HG03159 (cell line): ENCODE data around the gene NR4A2.

Experiments
- ATAC-seq: cut with Tn5 transposase; IDR thresholded peaks from one replicate; pipeline ENCODE4 v1.9.1; 2021; ENCODE audit warnings: mild to moderate bottlenecking, moderate library complexity; ENCODE audit not compliant: unreplicated experiment

Gene NR4A2

DNA sequence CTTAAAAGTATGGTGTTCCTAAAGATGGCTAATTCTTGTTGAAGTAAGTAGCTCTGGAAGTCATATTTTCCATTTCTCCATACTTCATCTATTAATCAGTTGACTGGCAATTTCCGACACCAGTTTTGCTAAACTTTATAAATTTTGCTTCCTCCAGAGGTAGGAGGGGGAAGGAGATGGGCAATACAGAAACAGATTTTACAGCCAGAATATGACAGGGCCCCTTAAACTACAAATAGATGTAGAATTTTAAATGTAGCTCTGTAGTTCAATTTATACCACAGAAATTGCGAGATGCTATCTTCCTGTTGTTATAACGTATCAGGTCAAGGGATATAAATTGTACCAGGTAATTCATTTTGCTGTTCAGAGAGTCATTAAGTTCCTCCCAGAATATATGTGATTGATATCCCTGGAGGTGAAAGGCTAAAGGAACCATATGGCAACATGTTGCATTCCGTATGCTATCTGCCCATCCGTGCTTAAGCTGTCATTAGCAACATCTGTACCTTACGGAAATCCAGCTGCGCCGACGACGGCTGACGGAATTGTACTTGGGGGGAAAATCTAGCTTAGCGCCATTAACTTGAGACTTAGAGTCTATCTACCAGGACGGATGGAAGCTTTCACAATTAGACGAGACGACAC lies 8.4 kb upstream of the NR4A2 start:
- peak; percentile 13 for ATAC-seq

DNA sequence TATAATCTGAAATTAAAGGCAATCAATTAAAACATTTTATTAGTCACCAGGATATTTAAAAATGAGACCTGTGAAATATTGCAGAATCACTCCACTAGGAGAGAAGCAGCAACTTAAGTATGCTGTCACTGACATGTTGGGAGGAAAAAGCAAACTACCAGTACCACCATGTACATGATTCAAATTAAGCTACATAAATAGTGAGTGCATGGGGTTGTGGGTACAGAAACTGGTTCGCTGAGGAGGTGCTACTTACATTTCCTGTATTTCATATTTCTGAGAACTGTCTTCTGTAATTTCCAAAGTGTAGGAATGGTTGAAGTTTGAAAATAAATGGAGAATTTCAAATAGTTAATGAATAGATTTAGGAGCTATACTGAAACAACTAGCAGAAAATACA lies 7.9 kb upstream of the NR4A2 start:
- no peak for ATAC-seq

DNA sequence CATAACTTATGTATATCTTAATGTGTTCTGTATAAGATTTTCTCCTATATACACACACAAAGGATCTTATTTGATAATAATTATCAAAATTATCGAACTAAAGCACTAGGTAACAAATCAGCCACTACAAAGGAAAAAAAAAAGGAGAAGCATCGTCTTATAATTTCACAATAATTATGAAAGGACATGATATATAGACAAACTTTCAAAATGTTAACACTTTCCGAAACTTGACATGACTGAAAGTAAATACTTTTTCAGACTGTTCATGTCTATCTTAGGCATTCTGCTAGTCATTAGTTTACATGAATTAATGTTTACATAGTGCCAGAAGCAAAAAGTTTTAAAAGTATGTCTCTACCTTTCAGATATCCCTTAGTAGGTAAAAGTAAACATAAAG lies 7.3 kb upstream of the NR4A2 start:
- no peak for ATAC-seq

DNA sequence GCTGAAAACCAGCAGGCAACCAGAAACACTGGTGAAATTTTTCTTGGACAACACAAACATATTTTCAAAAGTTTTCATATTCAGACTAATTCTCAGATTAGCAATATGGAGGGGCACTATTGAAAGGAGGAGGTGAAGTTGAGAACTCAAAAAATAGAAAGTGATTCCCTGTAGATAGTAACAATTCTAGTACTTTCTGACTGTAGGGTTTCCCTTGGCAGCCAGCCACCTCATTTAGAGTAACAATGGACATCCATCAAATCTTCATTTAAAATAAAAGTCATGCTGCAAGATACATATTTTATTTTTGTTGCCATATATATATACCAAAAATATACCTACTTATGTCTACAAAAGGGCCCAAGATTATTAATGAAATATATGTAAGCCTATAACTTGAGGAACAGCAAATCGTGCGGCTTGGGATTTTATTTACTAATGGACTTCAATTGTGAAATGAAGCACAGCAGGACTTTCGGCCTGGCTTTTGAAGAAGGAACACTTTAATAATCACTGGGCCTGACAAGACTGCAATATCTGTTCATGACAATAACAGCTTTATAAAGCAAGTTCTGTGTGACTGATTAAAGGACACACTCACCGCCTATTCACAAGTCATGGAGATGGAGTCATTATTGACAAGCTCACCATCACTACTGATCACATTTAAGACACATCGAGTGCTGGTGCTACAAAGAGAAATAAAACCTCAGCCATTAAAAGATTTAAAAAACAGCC lies 6.8 kb upstream of the NR4A2 start:
- no peak for ATAC-seq

DNA sequence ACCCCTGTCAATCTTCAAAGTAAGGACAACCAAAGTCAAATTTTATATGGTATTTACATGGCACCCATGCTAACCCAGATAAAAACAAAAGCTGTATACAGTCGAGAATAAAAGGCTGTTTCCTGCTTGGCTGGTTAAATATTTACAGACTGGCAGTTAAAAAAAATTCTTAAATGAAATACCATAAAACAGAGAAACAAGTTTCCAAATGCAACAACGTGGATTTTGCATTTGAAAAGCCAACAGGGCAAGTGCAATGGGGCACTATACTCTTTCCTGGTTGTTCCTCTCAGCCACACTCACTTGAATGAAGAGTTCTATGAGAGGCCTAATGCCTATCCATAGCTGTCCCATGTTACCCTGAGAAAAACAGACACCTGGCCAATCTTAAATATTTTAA lies 6.1 kb upstream of the NR4A2 start:
- ATAC-seq = no peak

DNA sequence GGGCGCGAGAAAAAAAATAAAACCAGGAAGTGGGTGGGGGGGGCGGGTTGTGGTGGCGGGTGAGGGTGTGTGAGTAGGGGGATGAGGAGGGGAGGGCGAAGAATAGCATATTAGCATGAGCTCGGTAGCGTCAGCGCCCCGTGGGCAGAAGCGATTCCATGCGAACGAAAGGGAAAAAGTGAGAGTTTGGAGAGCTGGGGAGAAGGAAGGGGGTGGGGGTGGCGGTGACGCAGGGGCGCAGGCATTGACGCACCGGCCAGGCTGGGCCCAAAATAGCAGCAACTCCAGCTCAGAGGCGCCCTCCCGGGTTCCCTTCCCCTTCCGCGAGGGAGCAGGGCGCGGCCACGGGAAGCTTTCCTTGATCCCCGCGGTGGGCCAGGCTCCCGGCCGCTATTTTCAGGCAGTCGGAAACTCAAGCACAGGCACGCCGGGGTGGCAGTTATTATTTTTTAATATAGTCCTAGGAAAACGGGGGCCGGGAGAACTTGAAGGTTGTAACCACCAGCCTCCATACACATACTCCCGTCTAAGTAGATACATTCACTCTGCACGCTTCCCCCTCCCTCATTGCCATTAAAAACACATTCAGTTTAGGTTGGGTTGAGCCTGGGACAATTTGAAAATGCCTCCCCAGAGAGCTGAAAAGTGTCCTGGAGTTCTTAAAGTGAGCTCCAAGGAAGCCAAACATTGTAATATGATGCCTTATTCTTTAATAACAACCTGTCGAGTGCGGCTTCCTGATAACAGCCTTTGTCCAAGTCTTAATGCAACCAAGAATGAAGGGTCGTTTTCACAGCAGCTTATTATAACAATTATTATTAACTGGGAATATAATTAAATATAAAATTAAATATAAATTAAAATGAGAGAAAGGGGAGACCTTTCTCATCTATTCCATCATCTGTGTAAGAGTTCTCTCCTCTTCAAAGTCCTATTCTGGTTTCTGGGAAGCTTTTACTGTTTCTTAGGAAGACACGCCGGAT lies 2.3 kb upstream of the NR4A2 start:
- peak; percentile 10 for ATAC-seq

DNA sequence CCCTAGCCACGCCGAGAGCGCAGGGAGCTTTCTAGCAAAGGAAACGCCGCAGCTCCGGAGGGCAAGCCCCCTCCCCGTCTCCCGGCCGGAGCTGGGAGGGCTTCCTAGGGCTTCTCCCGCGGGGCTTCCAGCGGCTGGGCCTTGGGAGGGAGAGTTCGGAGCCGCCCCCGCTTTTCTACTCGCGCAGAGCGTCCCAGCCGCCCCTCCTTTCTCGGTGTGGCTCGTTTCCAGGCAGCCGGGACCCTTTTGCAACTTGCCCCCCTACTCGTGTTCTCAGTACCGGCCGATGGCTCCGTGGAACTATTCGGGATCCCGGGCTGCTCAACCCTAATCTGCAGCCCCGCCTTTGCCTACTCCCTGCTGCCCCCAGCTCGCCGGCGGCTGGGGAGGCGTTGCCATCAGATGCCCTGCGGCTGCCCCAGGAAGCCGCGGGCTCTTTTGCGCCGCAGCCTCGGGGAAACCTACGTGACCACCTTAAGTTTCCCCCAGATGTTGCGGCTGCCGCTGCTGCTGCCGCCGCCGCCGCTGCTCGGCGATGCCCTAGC lies 1.5 kb upstream of the NR4A2 start:
- peak; percentile 42 for ATAC-seq

DNA sequence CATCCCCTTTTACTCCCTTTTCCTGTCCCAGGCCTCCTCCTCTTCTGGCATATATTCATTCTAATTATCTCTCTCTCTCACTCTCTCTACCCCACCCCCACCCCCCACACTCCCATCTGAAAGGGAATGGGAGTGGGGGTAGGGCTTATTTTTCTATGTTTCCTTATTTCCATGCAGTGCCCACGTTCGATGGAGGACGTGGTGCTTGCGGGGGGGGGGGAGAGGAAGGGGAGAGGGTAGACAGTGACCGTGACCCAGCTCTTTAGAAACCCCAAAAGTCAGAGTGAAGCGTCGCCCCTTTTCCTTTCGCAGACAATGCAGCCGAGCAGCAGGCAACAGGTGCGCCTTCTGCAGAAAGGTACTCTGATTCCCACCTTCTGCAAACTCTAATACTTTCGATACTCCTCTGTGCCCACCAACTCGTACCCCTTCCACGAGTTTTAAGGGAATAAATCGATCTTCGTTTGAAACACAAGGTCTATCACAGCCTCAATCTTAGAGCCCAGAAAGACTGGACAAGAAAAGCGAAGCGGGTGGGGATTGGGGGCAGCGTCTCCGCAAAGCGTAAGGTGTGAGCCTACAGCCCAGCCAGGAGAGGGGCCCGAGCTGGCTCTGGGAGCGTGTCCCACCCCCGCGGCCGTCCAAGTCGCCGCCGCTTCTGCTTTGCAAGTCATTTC lies 891 bp upstream of the NR4A2 start:
- ATAC-seq = peak; percentile 18

DNA sequence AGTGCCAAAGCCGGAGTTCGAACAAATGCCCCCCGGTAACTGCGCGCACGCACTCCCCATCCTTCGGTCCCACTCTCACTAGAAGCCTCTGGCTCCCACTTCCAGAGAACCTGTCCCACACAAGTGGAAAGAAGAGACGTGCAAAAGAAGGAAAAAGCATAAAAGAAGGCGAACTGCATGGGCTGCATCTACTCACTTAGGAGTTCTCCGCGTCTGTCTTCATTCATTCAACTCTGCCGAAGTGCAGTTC lies 312 bp downstream of the NR4A2 start:
- ATAC-seq = peak; percentile 6

DNA sequence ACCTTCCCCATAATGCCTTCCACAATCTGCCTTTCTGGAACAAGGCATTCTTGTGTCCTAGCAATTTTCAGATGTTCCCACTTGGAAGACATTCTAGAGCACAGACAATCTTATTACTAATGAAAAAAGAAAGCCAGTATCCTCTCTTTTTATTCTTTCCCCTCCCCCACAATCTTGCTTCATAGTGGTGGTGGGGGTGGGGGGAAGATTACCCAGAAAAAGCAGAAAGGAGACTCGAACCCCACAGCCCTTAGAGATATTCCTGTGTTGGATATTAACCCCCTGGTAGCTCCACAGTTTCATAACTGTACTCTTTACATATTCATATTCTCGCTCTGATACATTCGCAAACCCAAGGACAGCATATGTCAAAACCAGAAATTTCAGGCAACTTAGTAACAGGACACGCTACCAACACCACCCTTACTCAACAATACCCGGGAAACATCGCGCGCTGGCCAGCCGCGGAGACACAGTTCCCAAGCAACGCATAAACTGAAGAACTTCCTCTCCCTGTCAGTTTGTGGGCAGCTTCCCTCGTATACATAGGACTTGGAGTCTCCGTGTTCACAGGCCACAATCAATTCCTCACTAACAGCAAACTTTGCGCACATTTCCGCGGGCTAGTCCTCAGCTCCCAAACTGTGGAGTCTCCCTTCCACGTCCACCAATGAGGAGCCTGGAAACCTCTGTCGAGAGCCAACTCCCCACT lies 793 bp downstream of the NR4A2 start:
- no peak for ATAC-seq

DNA sequence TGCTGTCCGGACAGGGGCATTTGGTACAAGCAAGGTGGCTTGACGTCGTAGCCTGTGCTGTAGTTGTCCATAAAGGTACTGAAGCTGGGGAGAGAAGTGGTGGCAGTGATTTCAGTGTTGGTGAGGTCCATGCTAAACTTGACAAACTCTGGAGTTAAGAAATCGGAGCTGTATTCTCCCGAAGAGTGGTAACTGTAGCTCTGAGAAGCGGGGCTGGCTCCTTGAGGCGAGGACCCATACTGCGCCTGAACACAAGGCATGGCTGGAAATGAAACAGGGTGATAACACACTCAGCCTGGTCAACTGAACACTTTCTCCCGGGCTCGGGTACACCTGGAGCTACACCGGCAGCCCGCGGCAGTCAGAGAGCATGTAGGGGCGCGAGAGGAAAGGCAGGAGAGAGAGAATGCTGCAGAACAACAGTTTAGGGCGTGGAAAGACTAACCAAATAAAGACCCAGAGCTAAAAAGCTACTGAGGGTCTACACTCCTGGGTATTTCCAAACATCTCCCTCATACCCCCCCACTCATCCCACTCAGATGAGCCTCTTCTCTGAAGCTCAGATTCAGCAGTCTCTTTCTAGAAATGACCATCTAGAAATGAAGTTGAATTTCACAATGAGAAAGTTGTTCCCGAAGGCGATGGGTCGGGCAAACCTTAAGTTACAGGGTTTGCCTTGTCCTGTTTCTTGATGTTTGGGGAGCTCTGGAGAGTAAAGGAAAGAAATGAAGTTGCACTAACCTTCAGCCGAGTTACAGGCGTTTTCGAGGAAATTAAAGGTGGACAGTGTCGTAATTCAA lies 2.4 kb downstream of the NR4A2 start:
- ATAC-seq = no peak

DNA sequence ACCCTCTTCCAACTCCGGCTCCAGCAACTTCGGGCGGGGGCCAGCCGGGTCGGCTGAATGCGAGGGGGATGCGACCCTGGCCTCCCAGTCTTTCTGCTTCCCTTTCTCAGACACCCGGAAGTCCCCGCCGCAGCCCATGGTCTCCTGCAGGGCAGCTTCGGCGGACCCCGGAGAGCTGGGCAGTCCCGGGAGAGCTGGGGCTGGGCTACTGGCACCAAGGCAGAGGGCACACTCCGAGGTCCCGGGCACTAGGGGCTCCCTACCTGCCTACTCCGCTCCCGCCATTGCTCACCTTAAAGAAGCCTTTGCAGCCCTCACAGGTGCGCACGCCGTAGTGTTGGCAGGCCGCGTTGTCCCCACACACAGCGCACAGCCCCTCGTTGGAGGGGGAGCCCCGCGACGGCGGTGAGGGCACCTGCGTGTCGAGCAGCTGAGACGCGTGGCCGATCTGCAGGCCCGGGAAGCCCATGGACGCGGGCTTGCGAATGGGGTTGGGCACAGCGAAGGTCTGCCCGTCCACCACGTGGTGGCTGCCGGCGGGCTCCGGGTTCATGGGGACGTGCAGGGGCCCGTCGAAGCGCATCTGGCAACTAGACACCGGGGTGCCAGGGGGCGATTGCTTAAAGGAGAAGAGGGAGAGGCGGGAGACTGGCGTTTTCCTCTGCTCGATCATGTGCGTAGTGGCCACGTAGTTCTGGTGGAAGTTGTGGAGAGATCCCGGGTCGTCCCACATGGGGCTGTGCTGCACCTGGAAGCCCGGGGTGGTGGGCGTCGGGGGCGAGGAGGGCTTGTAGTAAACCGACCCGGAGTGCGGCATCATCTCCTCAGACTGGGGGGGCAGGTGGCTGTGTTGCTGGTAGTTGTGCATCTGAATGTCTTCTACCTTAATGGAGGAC lies 3.2 kb downstream of the NR4A2 start:
- ATAC-seq = no peak

DNA sequence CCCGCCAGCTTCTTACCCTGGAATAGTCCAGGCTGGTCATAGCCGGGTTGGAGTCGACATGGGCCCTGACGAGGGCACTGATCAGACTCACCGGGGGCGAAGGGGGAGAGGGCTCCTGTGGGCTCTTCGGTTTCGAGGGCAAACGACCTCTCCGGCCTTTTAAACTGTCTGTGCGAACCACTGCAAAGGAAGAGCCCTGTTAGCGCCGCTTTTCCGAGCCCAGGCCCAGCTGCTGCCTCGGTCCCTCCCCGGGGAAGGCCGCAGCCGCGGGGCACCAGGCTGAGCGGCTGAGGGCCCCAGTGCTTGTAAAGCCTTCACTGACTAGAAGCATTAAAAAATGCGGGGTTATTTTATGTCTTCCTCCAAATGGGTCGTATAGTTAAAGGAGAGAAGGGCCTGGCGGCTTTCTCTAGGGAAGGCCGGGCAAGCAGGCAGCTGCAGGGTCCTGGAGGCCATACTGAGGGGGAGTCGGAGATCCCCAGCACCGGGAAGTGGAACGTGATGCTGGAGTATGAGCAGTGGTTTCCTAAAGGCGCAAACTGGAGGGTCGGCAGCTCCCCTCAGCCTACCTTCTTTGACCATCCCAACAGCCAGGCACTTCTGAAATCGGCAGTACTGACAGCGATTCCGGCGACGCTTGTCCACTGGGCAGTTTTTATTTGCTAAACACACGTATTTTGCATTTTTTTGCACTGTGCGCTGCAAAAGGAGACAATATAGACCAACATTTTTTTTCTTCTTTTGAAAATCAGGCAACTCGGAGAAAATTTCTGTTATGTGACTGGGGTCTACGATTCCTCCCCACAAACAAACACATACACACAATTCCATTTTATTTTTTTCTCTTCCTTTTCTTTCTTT lies 4.5 kb downstream of the NR4A2 start:
- no peak for ATAC-seq

DNA sequence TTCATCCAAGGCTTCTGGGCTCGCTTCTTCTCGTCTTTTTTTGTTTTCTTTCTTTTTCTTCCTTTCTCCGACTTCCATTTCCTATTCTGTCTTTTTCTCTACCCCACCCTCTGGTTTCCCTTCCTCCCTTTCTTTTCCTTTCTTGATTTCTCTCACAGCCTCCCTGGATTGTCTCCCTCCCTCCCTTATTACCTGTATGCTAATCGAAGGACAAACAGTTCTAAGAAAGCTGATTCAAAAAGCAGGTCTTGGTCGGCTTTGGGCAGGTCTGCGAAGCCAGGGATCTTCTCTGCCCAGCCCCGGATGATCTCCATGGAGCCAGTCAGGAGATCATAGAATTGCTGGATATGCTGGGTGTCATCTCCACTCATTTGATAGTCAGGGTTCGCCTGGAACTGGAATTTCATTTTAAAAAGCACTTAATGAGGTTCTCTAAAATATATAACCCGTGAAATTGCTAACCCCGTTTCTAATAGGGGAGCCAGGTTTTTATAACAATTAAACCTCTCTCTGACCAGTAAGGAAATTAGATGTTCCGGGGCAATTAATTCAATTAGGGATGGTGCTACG lies 5.9 kb downstream of the NR4A2 start:
- no peak for ATAC-seq

DNA sequence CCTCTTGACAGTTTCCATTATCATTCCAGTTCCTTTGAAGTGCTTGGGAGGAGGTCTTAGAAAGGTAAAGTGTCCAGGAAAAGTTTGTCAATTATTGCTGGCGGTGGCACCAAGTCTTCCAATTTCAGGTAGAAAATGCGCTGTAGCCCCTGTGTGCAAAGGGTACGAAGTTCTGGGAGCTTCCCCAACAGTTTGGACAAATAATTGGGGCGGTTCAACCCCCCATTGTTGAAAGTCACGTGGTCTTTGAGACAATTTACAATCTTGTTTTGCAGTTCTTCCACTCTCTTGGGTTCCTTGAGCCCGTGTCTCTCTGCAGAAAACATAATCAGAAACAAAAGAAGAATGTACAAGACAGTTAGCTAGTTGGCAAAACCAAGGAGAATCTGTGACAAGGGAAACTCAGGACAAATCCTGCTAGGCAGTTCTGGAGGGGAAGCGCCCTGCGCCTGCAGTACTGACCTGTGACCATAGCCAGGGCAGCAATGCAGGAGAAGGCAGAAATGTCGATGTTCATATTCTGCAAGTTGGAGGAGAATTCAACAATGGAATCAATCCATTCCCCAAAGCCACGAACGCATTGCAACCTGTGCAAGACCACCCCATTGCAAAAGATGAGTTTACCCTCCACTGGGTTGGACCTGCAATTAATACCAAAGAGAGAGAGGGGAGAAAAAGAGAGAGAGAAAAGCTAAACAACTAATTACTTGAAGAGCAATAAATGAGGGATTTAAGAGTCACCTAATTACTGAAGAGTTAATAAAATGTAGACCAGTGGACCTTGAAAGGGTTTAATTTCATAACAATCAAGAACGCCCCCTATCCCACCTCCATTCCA lies 6.6 kb downstream of the NR4A2 start:
- no peak for ATAC-seq

DNA sequence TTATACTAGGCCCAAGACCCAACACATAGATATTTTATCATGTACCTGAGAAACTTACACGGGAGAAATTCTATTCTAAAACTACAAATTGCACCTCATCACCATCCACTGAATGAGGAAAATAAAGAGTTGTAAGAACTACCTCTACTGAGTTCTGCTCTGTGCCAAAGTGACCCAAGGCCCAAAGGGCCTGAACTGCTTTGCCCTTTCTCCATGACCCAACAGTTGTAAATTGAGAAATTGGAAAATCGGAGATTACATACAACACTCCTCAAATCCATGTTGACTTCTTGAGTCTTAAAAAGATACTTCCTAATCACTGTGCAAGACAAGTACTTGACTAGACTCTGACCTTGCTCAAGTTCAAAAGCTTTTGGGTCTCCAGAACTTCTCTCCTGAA lies 8.8 kb downstream of the NR4A2 start:
- ATAC-seq = no peak
